GM11168 (cell line): ENCODE measurements around the gene RNF224.
"Not testable (repeated sequence)": the region's sequence is repeated elsewhere in the genome, so short reads cannot be mapped to it uniquely, and the experiment has no call there.

ENCODE experiments used
- in situ Hi-C: fragments of 300-500 bp; cut with MboI; formaldehyde crosslinking; loops from one replicate; pipeline ENCODE4 v1.12.0; 2022; ENCODE audit warnings: low sequenced_read_pairs; ENCODE audit not compliant: unreplicated experiment

Gene RNF224

DNA sequence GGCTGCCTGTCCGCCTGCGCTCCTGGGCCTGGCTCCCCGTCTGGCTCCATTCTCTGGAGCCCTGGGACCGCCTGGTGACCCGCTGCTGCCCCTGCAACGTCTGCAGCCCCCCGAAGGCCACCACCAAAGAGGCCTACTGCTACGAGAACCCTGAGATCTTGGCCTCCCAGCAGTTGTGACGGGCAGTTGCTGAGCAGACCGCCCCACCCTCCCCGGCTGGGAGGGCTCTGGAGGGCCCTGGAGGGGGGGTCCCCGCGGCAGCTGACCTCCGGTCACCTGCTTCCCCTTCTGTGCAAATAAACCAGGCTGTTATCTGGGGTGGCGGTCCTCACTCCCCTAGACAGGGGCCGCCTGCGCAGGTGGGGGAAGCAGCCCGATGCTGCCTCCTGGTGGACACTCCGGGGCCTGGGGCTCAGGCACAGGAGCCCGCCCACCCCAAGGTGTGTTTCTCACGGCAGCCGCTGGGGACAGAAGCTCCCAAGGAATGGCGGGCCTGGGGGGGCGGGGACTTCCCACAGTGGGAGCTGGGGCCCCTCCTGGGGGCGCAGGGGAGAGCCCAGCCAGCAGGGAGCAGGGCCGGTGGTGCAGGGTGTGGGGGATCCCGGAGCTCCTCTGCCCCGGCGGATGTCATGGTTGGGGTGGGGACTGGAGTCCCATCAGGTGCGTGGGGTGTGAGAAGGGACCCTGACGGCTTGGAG lies 9.1 kb downstream of the RNF224 start:
- in situ Hi-C loops = no loop called here

DNA sequence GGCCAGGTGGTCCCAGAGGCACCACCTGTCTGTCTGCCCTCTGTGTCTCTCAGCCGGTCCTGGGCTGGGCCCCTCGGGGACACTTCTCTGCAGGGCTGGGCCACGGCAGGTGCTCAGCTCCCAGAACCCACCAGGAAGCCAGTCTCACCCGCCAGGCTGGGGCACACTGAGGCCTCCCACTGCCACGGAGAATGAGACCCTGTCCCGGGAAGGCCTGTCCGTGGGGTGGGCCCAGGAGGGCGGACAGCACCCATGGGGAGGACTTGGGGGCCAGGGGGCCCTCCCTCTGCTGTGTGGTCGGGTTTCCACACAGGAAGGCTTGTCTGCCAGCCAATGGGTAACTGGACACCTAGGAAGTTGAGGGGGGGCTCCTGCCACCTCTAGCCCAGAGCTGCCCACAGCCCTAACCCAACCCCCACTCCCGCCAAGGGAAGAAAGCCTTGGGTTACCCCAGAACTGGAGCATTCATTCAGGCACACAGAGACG lies 9.7 kb downstream of the RNF224 start:
- in situ Hi-C loops = no loop called here

DNA sequence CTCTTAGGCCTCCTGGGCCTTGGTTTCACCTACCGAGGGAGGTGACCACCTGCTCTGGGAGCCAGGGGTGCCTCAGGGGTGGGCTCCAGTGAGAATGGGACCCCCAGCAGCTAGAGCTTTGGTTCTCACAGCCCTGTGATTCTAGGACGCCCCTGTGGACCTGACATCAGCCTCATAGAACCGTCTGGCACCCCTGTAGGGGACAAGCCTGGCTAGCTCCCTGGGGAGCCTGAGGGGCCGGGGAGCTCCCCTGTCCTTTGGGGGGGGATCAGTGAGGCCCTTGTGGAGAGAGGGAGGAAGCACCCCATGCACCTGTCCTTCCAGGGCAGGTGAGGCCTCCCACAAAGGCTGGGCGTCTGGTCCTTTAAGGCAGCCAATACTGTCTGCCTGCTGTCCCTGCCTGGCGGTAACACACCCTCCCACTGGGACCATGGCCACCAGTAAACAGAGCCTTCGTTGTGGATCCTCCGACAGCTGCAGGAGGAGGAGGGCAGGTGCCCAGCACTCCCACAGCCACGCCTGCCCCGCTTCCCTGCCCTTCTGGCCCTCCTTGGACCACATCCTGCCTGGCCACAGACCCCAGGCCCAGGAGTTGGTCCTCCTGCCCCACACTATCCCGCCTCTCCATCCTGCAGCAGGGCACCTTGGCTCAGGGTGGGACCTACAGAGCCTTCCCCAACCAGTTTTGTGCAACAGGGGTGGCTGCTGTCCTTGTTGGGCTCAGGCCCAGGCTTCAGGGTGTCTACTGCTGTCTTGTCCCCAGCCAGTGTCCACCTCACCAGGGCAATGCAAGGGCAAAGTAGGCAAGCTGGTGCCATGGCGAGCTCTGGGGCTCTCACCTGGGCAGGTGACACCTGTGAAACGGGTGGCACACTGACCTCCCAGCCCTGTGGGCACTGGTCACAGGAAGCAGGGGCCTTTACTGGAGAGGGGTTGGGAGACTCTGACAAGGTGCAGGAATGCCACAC lies 10.7 kb downstream of the RNF224 start:
- in situ Hi-C loops = no loop called here

DNA sequence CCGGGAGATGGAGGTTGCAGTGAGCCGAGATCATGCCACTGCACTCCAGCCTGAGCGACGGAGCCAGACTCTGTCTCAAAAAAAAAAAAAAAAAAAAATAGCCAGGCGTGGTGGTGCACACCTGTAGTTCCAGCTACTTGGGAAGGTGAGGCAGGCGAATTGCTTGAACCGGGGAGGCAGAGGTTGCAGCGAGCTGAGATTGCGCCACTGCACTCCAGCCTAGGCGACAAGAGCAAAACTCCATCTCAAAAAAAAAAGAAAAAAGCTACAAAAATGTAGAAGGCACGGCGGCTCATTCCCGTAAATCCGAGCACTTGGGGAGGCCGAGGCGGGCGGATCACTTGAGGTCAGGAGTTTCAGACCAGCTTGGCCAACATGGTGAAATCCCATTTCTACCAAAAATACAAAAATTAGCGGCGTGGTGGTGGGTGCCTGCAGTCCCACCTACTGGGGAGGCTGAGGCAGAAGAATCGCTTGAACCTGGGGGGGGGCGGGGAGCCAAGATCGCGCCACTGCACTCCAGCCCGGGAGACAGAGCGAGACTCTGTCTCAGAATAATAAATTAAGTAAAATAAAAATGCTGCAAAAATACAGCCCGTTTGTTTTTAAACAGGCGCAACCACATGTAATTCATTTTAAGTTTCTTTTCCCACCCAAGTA lies 12.4 kb downstream of the RNF224 start:
- in situ Hi-C loops = not testable (repeated sequence)

DNA sequence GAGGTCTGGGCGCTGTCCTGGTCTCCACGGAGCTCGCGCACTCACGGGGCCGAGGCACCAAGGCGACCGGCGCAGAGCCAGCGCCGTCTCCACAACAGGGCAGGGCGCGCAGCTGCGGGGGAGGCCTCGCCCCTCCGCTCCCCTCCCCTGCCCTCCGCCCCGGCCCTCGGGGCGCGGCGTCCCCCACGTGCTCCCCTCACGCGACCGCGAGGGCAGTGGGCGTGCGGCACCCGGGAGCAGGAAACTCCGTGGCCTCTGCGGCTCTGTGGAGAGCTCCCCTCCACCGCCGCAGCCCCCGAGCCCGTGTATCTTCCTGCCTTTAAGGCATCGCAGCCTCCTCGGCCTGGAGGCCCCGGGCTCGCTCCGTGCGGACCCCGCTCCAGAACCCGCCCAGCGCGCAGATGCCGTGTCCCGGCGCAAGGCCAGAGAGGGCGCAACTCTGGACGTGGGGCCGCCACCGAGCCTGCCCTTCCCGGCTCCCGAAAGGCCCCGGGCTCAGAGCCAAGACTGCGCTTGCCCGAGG lies 13.1 kb downstream of the RNF224 start:
- in situ Hi-C loops = no loop called here

DNA sequence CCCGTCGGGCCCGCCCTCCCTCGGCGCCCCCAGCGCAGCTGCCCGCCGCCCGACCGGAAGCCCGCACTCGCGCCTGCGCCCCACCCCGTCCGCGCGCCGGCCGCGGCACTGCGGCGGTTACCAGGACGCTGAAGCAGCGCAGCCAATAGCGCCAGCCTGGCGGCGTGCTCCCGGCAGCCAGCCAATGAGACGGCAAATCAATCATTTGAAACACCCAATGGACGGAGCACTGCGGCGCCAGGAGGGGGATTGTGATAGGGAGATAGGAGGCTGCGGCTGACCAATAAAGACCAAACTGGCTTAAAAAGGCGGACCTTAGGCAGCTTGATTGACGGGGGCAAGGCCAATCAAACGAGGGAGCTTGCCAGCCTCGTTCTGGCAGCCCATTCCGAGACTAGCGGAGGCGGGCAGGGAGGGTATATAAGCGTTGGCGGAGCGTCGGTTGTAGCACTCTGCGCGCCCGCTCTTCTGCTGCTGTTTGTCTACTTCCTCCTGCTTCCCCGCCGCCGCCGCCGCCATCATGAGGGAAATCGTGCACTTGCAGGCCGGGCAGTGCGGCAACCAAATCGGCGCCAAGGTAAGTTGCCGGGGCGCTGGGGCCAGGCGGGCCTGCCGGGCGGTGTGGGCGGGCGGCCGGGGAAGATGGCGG lies 13.7 kb downstream of the RNF224 start, which contains the start of gene TUBB4B:
TUBB4B (plus strand) TSS at position 447 of the 649 bp plus-strand sequence; CDS start at position 521, 74 bp downstream.
- in situ Hi-C loops = no loop called here

DNA sequence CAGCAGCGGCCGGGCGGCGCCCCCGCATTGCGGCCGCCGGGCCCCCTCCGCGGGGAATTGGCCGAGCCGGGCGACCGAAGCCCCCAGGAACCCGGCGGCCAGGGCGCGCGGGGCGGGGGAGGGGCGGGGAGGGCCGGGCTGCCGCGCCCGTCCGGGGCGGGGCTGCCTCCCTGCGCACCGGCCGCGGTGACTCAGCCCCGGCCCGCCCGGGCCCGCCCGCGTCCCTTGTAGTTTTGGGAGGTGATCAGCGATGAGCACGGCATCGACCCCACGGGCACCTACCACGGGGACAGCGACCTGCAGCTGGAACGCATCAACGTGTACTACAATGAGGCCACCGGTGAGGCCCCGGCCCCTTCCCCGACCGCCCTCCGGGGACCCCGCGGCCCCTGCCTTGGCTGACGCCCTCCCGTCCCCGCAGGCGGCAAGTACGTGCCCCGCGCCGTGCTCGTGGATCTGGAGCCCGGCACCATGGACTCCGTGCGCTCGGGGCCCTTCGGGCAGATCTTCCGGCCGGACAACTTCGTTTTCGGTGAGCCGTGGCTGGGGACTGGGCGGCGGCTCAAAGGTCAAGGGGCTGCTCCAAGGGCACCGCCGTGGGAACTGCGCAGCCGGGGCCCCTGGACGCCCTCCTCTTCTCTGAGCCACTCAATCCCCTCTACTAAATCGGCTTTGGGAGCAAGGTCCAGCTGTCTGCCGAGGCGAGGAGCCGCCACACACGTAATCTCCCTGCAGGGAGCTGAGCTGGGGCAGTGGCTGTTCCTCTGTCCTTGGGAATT lies 14.4 kb downstream of the RNF224 start:
- in situ Hi-C loops = no loop called here

DNA sequence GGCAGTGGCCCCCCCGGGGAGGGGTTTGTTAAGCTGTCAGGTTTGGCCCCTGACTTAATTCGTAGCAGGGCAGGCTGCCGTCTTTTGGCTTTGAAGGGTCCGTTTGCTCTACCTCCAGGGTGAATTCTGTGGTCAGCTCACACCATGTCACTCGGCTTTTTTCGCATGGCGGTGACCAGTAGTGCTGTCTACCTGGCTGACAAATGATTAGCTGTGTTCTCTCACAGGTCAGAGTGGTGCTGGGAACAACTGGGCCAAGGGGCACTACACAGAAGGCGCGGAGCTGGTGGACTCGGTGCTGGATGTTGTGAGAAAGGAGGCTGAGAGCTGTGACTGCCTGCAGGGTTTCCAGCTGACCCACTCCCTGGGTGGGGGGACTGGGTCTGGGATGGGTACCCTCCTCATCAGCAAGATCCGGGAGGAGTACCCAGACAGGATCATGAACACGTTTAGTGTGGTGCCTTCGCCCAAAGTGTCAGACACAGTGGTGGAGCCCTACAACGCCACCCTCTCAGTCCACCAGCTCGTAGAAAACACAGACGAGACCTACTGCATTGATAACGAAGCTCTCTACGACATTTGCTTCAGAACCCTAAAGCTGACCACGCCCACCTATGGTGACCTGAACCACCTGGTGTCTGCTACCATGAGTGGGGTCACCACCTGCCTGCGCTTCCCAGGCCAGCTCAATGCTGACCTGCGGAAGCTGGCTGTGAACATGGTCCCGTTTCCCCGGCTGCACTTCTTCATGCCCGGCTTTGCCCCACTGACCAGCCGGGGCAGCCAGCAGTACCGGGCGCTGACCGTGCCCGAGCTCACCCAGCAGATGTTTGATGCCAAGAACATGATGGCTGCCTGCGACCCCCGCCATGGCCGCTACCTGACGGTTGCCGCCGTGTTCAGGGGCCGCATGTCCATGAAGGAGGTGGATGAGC lies 15.2 kb downstream of the RNF224 start:
- in situ Hi-C loops = no loop called here

DNA sequence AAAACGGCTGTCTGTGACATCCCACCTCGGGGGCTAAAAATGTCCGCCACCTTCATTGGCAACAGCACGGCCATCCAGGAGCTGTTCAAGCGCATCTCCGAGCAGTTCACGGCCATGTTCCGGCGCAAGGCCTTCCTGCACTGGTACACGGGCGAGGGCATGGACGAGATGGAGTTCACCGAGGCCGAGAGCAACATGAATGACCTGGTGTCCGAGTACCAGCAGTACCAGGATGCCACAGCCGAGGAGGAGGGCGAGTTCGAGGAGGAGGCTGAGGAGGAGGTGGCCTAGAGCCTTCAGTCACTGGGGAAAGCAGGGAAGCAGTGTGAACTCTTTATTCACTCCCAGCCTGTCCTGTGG lies 15.9 kb downstream of the RNF224 start:
- in situ Hi-C loops = not testable (repeated sequence)

DNA sequence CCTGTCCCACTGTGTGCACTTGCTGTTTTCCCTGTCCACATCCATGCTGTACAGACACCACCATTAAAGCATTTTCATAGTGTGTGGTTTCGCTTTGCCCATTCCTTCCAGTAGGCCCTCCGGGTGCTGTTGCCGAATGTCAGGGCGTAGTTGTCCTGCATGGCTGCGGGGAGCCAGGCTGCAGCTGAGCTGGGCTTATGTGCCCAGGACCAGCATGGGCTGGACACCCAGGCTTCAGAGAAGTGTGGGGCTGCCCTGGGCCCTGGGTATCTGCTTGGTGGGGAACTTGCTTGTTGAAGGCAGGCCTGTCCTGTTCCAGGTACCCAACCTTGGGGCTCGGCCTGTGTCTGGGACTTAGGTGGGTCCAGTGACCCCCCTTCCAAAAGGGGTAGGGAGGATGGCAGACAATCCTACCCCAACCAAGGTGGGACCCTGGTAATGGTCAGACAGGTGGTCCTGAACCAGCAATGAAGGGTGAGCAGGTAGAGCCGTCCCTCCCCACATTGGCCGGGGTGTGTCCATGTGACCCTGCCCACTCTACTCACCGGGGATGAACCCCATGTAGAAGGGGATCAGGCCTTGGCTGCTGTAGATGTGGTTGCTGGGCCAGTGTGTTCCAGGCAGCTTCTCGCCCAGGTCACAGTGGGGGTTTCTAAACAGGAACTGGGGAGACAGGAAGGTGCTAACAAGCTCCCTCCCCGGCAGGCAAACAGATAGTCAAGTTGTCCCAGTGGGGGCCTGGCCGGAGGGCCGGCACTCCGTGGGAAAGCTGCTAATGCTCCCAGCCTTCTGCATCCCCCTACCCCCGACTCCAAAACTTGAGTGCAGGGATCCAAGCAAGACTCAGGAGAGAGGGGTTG lies 16.6 kb downstream of the RNF224 start:
- in situ Hi-C loops = no loop called here

DNA sequence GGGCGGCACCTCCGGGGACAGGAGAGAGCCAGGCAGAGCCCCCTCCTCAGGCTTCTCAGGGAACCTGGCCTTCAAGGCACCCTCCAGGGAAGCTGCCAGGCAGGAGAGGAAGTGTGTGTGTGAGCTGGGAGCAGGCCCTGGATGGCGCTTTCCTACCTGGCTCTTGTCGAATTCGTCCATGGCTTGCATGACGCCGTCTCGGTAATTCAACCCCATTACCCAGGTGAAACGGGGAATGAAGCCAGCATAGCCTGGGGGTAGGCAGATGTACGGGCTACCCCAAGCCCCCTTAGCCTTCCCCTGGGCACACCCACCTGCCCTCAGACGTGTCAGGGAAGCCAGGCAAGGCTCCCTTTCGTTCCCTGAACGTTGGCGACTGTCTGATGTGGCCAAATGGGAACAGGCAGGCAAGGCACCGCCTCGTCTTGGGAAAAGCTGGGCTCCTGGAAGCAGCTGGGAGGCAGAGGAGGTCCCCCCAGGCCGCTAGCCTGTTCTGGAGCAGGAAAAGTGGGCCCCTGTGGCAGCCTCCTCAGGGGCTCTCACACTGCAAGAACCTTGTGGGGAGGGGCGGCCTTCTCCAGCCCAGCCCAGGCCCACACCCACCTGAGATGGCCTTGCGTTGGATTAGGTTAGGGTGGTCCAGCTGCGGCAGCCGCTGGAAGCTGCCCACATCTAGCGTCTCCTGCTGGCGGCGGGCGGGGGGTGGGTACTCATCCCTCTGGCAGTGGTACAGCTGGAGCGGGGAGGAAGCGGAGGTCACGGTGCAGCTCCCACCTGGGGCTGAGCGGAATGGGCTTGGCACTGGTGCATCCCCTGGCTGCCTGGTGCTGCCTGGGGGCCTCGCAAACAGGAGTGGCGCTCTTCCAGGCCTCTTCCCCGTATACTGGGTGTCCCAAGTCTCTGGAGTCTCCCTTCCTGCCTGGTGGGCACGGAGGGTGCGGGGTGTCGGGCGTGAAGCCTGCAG lies 17.5 kb downstream of the RNF224 start:
- in situ Hi-C loops = no loop called here

DNA sequence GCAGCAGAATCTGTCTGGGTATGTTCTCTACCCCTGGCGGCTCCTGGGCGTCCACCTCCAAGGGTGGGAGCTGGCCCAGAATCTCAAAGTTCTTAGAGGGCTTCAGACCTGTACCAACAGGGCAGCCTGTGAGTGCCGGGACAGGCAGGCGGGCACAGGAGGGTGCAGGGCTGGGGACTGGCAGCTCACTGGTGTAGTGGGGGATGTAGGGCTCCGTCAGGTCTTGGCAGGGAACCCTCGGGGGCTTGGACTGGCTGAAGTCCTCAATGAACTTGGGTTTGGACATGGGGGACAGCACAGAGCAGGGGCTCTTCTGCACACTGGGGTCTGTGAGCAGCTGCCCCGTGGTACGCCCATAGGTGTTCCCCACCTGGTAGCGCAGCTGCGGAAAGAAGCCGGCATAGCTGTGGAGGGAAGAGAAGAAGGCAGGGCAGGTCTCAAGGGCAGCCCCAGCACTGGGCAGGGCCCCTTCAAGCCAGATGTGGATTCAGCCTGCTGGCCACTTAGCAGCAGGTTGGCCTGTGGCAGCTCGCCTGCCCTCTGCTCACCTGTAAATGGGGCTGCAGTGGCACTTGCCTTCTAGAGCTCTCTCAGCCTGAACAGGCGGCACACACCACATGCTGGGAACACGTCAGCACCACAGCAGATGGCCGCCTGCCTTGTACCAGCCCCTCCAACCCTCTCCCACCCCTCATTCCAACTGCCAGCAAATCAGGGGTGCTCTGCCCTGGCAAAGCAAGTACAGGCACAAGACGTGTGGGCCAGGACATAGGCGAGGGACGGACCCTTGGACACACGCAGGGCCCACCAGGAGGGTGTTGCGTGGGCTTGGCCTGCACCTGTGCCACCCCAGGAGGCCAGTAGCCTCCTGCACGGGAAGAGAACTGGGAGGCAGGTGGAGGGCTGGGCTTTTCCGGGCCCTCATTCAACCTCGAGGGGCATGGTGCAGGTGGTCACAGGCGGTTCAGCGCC lies 18.4 kb downstream of the RNF224 start:
- in situ Hi-C loops = no loop called here

DNA sequence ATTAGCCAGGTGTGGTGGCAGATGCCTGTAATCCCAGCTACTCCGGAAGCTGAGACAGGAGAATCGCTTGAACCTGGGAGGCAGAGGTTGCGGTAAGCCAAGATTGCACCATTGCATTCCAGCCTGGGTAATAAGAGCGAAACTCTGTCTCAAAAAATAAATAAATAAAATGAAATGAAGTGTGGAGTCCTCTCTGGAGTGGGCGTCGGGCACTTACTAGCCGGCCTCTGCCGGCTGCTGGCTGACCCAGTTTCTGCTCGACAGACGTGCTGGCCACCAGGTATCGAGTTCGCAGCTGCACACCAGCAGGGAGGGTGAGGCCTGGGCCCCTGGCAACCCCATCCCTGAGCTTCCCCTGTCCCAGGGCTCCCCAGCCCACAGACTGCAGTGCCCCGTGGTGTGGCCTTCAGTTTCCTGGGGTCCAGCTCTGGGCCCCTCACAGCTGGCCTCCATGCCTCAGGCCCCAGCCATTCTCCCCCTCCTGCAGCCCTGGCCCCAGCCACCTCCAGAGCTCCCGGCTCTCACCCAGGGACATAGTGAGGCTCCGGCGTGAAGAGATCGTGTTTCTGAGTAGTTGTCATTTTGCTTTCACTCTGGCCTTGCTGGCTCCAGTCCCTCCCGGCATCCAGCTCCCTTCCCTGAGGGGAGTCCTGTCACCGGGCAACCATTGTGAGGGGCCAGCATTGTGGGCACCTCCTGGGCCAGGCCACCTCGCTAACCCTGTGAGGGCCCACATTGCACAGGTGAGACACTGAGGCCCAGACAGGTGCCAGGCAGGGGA lies 20.0 kb downstream of the RNF224 start:
- in situ Hi-C loops = no loop called here

DNA sequence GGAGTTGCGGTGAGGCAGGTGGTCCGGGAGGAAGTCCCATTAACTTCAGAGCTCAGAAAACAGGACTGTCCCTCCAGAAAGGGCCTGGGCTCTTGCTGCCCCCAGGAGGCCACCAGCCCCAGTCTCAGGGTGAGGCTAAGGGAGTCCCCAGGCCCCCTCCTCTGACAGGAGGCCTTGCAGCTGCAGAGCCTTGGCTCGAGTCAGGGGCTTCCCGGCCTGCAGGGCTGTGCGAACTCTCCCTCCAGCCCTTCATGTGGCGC lies 20.5 kb downstream of the RNF224 start:
- in situ Hi-C loops = no loop called here
